ENCODE results near the gene TMEM250.
A peak's percentile ranks its signal among the peaks of the same experiment; 100 is the strongest.

Gene TMEM250

DNA sequence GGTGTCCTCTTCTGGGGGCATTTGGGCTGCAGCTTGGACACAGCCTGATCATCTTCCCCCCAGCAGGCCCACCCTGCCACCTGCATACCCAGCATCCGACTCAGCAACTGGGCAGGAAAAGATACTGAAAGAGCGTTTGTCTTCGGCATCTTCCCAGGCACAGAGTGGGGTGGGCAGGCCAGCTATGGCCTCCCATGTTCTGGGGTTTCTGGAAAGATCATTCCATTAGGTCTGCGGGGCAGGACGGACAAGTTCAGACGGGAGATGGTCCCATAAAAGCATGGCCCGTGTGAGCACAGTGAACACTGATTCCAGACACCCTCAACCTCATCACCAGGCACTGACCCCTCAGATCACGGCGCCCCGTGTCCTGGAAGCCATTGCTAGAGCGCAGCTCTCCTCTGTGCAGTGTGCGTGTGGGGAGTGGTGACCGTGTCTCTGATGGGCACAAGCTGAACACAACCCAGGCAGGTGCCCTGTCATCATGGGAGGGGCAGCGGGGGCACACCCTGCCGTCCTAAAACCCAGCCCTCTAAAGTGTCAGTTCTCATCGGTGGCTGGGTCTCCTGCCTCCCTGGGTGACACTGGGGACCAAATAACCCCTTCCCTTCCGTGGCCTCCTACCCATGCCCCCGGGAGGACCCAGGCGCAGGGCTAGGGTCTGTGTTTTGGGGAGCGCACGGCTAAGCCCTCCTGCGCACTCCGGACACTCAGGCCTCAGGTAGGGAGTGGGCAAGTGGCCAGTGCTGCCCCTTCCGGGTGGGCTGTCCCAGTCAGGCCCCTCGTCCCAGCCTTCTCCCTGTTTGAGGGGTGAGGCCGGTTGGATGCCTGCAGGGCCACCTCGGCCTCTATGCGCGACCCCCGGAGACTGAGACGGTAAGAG lies 13.2 kb upstream of the TMEM250 start:
- DNase-seq = no peak

DNA sequence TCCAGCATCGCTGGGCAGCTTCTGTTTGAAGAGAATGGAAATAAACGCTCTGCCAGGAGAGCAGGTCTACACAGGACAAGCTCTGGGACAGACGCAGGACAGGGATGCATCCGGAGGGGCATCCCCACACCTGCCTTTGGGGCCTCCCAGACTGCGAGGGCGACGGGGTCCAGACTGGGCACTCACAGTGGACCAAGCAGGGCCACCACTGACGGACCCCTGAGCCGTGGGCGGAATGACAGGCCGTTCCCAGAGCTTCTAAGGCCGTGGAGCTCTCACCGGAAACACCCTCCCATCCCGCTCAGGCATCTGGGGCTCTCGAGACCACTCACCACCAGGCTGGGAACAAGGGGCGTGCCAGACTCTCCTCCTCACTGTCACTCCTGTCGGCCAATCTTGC lies 10.5 kb upstream of the TMEM250 start:
- DNase-seq = no peak

DNA sequence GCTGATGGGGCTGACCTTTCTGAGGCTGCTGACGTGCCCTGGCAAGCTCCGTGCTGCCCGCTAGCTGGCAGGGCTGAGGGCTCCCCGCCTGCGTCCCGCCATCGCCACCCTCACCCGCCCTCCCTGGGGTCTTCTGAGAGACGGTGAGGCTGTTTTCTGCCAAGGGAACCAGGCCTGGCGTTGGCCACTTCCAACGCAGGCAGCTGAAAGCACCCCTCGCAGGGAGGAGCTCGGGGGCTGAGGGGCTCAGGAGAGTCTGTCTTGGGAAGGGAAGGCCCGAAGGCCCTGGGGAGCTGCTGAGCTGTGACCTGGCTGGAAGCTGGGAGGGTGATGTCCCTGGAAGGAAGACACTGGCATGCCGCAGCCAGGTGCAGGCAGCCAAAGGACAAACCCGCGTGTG lies 9.8 kb upstream of the TMEM250 start:
- DNase-seq = no peak

DNA sequence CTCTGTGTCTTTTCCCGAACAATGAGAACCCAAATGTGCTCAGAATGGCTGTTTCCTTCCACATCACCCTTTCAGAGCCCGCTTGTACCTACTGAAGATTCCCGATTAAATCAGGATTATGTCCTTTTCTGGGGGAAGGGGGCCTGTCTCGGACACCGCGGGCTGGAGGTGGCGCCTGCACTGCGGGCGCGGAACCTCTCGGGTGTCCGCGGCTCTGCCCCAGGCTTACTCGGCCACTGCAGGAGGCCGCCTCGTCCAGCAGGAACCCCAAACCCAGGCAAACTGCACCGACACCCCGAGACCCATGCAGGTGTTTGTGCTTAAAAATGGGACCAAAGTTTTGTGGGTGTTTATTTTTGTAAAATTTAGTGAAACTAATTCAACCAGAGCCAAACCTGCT lies 8.6 kb upstream of the TMEM250 start:
- no peak for DNase-seq

DNA sequence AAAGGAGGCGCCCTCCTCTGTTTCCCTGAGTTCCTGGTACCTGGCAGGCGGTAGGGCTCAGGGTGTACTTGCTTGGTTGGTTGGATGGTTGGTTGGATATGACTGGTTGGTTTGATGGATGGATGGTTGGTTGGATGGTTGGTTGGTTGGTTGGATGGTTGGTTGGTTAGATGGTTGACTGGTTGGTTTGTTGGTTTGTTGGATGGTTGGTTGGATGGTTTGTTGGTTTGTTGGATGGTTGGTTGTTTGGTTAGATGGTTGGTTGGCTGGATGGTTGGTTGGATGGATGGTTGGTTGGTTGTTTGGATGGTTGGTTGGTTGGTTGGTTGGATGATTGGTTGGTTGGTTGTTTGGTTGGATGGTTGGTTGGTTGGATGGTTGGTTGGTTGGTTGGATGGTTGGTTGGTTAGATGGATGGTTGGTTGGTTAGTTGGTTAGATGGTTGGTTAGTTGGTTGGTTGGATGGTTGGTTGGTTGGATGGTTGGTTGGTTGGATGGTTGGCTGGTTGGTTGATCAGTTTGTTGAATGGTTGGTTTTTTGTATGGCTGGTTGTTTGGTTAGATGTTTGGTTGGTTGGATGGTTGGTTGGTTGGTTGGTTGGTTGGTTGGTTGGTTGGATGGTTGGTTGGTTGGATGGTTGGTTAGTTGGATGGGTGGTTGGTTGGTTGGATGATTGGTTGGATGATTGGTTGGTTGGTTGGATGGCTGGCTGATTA lies 6.5 kb upstream of the TMEM250 start:
- DNase-seq = no peak

DNA sequence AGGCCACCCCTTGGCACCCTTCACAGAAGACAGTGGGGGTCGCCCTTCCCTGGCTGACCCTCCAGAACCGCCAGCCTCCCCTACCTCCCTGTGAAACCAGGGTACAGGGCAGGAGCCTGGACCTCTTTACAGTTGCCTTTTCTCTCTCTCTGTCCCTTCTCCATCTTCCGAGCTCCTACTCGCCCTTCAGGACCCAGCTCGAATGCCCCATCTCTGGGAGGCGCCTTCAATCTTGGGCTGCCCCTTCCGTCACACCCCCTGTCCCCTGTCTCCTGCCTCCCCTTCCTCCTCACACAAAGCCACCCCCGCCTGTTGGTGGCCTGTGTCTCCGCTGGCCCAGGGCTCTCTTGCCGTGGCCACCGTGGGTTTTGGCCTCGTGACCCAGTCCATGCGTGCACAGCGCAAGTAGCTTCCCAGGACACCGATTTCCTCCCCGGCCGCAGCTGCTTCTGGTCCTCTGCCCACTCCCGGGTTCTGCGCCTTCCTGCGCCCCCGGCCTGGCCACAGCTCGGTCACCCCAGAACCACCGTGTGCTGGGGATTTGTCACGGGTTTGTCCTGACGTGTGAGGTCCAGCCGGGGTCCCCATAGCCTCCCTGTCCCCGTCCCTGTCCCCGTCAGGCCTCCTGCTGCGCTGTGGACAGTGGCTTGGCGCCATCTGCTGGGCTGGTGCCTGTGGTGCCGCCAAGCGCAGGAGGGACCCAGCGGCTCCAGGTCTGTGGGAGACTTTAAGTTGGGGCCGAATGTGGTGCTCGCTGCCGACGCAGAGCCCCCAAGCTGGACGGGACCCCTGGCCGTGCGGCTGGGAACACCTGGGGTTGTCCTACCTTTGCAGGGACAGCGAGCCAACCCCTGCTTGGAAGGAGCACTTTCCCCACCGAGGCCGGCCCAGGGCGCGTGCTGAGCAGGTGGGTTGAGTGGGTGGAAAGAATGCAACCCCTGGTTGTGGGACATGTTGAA lies 4.0 kb upstream of the TMEM250 start:
- DNase-seq = peak; percentile 79

DNA sequence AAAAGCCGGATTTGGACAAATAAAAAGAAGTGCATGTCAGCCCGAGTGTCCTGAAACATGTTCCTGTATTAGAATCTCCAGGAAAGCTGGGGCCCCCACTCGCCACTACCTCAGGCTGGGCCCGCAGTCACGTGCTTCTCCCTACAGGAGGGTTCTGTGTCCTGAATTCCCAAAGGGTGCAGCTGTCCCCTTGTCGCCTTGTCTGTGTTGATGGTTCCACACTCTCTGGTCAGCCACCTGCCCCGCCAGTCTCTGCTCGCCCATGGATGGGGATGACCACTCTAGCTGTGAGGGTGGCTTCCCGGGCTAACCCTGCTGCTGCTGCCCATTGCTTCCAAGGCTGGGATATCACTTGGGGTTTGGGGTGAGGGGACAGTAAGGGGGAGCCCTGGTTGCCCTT lies 3.1 kb upstream of the TMEM250 start:
- DNase-seq = no peak

DNA sequence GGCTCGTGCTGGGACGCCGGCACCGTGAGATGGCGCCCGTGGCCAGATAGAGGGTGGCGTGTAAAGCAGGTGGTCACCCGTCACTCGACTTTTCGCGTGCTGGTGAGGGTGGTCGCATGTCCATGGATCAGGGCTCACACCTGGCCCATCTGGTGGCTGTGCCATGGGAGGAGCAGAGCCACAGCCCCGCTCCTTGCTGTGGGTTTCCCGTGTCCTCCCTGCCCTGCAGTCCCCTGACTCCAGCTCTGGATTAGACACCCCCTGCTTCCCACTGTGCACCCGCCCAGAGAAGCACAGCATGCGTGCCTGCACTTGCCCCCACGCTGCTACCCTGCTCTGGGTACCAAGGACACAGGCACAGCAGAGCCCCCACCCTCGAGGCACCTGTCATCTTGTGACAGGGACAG lies 1.8 kb upstream of the TMEM250 start:
- no peak for DNase-seq

DNA sequence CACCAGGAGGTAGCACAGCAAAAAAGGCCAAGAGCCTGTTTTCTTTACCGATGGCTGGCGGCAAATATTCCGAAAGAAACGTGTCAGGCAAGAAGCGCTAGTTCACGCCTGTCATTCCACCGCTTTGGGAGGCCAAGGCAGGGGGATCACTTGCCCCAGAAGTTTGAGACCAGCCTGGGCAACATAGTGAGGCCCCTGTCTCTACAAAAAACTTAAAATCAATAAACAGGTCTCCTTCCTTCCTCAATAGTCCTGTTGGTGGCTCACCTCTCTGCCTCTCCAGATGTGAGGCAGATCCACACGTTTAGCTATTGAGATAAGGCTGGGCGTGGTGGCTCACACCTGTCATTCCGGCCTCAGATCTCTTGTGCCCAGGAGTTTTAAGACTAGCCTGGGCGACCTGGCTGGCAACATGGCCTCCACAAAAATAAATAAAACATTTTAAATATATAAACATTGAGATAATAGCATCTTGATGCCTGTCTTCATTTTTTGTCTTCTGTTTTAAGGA lies 1.3 kb upstream of the TMEM250 start:
- DNase-seq = no peak

DNA sequence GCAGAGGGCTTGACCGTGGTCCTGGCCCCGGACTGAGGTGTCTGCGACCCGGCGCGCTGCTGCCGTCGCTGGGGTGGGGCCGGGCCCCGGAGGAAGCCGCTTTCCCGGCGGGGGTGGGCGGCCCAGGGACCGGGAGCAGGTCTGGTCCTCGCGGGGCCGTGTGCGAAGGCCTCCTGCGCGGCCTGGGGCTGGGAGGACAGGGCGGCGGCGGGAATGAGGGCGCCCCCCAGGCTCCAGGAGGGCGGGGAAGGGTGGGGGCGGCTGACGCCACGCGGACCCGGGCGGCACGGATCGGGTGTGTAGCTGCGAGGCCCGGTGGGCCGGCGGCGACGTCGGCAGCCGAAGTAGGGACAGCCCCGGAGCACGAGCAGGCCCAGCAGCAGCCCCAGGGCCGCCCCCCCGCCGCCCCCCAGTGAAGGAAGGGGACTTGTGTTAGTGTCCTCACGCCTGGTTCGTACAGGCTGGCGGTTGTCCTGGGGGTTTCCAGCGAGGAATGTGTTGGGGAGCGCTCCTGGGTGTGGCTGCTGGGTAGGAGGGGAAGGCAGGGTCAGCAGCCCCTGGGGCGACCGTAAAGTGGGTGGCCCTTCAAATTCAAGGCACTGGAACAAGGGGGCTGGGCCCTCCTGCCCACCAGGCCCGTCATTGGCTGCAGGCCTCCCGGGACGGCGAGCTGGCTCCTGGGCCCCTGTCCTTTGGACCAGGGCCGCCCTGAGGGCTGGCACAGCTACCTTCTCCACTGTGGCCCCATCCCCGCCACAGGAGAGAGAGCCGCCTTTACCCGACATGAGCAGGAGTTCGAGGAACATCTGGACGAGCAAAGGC lies 597 bp upstream of the TMEM250 start:
- peak; percentile 26 for DNase-seq

DNA sequence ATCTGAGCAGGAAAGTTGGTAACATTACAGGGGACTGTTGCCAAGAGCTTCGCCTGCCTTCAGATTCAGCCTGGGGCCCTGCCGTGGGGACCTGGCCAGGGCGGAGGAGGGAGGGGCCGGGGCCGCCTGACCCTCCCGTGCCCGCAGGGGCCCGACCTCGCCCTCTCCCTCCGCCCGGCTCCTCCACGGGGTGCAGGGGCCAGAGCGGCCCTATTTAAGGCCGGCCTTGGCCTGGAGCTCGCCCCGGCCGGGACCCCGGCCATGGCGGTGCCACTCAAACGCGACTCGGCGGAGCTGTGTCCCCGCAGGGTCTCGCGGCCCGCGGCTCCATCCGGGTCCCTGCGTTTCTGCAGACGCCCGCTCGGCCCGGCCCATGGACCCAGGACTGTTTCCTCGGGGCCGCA lies 757 bp downstream of the TMEM250 start:
- peak; percentile 16 for DNase-seq

DNA sequence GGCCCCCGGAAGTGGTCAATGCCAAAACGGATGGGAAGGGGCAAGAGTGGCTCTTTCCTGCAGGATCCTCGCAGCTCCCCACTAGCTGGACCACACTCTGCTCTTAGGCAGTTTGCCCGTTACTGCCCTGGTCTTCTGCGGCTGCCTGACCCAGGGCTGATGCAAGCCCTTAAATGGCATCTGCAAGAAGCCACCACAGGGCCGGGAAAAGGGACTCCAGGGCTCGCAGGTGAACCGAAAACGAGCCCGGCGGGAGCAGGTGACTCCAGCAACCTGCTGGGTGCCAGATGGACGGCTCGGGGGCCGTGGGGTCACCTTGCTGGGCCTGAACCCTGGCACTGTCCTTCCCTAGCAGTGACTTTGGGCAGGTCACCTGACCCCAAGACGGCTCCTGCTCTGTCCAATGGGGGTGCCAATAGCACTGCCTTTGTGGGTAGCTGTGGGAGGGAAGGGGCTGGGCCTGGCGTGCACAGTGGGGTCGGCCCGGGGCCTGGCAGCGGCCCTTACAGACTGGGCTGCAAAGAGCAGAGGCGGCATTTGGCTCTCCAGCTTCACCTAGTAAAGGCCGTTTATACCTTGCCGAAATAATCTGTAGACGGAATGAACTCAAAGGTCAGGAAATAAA lies 1.3 kb downstream of the TMEM250 start:
- peak; percentile 77 for DNase-seq

DNA sequence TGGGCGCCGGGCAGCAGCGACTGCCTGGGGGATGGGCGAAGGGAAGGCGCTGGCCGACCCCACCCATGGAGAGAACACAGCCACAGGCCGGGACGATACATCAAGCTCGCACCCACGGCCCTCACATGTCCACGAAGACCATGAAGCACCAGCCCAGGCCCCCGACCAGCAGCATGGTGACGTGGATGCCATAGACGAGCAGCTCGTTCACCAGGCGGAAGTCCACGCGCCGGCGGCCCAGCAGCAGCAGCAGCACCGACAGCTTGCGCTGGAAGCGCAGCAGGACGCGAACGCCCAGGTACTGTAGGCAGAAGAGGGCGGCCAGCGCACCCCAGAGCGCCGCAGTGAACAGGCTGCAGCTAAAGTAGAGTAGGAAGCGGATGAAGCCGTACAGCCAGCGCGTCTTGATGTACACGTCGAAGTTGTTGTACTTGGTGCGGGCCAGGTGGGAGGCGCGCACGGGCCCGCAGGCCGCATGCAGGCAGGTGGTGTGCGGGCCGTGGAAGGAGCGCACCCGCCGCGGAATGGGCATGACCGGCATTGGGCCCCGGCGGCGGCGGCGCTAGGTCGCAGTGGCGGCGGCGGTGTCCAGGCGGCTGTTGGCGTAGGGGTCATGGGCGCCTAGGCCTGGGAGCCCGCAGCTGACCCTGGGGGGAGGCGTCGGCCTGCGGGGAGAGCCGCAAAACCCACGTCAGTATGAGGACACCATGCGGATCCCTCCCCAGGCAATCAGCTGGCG lies 2.1 kb downstream of the TMEM250 start:
- DNase-seq = no peak

DNA sequence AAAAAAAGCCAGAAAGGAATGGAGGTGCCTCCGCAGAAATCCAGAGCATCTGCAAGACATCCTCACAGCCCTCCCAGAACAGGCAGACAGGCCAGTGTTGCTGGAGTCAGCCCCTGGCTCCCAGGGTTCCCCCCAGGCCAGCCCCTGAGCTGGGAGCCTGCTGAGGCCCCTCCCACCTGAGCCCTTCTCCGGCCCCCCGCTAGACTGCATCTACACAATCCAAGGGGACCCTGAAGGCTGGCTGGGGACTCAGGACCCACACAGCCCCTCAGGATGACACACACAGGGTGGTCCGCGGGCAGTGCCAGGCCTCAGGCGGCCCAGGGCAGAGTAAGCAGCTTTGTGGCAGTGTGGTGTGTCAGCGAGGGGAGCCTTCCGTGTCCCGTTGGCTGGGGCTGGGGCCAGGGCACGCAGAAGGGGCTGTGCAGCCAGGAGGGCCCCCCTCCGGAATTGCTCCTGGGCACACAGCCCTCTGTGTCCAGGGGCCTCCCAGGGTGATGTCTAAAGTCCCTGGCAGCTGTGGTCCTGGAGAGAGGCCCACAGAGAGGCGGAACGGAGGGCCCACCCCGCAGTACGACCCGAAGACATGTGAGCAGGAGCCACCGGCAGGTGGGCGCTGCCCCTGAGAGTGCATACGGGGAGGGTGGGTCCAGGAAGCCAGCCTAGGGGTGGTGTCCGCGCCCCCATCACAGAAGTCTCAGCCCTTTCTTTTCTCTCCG lies 2.9 kb downstream of the TMEM250 start:
- DNase-seq = no peak

DNA sequence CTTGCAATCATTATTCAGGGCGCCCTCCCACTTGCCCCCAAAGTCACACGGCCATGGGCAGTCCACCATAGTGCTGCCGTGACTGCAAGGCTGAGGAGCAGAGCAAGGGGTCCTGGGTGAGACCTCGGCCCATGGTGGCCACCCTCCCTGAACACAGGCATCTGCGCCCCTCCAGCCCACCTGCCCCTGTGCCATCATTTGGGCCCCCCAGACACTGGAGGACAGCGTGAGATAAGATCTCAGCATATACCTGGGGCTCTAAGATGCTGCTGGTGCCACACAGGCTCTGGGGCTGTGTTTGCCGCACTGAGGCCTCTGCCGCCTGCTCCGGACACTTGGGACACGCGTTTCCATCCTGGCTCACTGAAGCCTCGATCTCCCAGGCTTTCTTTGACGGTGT lies 3.5 kb downstream of the TMEM250 start:
- no peak for DNase-seq

DNA sequence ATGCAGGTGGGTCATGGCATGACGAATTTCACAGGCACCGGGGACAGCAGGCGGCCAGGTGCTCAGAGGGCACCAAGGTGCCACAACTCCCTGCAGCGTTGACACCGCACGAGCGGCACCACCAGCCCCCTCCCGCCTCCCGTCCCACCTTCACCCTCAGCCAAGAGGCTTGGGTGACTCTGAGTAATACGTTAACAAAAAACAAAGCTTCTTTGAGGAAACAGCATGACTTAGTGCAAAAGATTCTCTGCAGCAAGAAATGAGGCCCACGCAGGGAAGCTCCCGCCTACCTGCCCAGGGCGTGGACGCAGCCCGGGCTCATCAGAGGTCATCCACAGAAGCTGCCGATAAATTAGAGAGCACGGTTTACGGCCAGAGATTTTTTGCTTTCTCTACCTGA lies 4.1 kb downstream of the TMEM250 start:
- DNase-seq = no peak

DNA sequence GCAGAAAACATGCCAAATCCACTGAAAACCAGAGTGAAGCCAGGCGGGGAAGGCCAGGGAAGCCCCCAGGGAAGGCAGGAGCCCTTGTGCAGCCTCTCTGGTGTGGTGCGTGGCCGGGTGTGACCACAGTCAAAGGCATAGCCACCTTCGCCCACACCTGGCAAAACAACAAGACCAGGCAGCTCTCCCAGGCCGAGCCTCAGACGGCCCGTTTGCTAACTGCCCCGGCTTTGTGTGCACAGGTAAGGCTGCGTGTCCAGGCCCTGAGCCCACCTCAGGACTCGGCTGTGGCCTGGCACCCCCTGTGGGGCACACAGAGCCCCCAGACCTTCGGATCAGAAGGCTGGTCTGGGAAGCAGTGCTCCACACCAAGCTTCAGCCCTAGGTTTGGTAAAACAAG lies 6.1 kb downstream of the TMEM250 start:
- DNase-seq = no peak

DNA sequence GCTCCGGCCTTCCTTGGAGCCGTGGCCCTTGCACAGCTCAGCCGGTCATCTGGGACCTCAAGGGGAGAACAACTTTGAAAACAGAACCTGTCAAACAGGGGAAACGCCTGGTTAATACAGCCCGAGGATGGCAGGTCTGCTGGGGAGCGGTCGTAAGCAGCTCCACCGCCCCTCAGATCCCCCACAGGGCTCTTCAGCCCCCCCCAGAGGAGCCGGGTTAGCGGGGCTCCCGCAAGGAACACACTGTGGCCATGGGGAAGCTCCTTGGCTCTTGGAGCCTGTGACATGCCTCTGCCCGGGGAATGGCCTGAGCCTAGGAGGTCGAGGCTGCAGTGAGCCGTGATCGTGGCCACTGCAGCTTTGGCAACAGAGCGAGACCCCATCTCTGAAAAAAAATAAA lies 6.8 kb downstream of the TMEM250 start:
- DNase-seq = no peak

DNA sequence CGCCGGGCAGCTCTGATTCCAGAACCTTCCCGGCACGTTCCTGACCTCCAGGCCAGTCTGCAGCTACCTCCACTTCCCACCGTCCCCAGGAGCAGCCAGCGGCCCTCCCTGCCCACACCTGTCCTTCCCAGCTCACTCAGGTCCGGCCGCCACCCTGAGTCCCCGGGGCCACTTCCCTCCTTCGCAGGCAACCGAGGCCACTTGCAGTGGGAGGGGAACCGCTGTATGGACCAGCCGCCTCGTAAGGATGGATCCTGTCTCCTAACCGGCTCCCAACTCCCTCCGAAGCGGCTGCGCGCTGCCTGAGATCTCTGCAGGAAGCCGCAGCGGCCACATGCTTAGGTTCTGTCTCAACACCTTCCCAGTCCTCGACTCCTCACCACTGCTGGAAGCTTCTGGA lies 7.5 kb downstream of the TMEM250 start:
- DNase-seq = no peak
